DMS 273 (cell line): Measurements from ENCODE around the gene ERBB2.
"Not testable (repeated sequence)": the region's sequence is repeated elsewhere in the genome, so short reads cannot be mapped to it uniquely, and the experiment has no call there.

Experiments
- DNase-seq: peaks from one replicate; lab custom pipeline; 2025; ENCODE audit not compliant: unreplicated experiment; lab: John Stamatoyannopoulos, UW

The ERBB2 gene

GRCh38 chr17:39742856-39743436, 43.1 kb downstream of the ERBB2 start:
- no peak for DNase-seq

- DNase-seq = no peak
Observed at GRCh38 chr17:39744075-39744835, 44.4 kb downstream of the ERBB2 start.

DNA sequence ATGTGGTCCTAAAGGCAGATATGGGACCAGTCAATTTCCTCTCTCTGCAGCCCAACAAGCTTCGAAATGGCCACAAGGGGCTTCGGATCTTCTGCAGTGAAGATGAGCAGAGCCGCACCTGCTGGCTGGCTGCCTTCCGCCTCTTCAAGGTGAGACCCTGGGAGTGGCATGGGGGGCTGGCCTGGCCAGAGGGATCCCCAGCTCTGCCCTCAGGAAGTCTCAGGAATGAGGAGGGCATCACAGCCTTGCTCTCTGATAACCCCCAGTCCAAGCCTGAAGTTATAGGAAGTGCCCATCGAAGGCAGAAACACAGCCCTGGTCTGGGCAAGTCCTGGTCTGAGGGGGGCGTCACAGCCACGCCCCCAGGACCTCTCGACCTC, 45.0 kb downstream of the ERBB2 start:
- no peak for DNase-seq

DNA sequence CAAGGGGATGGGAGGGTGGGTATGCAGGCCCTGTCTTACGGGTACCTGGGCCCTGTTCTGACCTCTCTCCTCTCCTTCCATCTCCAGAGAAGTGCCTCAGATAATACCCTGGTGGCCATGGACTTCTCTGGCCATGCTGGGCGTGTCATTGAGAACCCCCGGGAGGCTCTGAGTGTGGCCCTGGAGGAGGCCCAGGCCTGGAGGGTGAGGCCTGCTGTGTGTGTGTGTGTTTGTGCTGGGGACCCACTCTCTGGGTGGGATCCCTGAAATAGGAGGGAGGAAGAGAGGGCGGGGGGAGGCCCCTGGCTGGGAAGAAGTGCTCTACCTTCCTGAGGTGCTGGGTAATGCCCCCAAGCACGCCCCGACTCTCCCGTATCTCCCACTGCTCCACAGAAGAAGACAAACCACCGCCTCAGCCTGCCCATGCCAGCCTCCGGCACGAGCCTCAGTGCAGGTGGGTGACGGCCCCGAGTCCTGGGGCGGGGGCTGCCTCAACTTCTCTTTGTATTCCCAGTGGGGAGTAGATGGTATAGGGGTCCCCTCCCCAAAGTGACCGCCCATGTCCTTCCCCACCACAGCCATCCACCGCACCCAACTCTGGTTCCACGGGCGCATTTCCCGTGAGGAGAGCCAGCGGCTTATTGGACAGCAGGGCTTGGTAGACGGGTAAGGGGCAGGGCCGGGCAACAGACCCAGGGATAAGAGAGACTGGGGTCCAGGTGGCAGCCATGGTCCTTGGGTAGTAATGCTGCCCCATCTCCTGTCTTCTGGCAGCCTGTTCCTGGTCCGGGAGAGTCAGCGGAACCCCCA, 45.7 kb downstream of the ERBB2 start:
- DNase-seq = no peak

DNA sequence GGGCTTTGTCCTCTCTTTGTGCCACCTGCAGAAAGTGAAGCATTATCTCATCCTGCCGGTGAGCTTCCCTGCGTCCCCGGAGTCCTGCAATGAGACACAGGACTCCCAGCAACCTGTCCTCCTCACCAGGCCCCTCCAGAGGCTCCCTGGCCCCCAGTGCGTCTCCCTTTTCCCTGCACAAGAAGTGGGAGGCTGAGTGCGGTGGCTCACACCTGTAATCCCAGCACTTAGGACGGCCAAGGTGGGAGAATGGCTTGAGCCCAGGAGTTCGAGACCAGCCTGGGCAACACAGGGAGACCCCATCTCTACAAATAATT, 46.2 kb downstream of the ERBB2 start:
- DNase-seq = no peak

- no peak for DNase-seq
Observed at GRCh38 chr17:39747745-39748144, 47.9 kb downstream of the ERBB2 start.

DNA sequence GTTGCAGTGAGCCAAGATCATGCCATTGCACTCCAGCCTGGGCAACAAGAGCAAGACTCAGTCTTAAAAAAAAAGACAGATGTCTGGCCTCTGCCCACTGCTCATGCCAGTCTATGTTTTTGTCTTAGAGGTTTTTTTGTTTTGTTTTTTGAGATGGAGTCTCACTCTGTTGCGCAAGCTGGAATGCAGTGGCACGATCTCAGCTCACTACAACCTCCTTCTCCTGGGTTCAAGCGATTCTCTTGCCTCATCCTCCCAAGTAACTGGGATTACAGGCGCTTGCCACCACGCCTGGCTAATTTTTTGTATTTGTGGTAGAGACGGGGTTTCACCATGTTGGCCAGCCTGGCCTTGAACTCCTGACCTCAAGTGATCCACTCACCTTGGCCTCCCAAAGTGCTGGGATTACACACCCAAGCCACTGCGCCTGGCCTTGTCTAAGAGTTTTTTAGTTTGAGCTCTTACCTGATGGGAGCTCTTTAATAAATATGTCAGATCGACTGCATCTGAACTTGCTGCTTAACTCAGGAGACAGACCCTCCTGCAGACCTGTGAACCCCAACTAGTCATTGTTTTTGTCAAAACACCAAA, 48.7 kb downstream of the ERBB2 start:
- not testable (repeated sequence) for DNase-seq

GRCh38 chr17:39750131-39751015, 50.5 kb downstream of the ERBB2 start:
- DNase-seq = peak; percentile 67

DNA sequence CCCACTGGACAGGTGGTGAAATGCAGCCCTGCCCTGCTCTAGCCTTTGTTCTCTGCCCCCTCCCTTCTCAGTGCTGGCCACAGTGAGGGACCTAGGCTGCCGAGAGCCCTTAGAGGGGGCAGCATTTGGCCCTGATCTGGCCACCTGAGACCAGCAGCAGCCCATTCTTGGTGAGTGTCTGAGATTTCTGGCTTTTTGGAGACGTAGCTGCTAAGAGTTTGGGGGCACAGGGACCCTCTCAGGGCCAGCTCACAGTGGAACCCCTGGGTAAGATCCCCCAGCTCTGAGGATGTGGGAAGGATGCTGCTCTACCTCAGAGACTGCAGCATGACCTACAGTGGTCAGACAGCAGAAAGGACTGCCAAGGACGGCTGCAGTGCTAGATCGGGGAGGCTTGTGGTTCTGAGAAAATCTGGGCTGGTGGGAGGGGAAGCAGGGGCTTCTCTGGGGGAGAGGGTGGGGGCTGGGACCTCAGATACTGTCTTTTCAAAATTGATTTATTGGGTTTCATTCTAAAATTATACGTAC, 51.2 kb downstream of the ERBB2 start:
- no peak for DNase-seq

GRCh38 chr17:39751637-39752036, 51.8 kb downstream of the ERBB2 start:
- no peak for DNase-seq

DNA sequence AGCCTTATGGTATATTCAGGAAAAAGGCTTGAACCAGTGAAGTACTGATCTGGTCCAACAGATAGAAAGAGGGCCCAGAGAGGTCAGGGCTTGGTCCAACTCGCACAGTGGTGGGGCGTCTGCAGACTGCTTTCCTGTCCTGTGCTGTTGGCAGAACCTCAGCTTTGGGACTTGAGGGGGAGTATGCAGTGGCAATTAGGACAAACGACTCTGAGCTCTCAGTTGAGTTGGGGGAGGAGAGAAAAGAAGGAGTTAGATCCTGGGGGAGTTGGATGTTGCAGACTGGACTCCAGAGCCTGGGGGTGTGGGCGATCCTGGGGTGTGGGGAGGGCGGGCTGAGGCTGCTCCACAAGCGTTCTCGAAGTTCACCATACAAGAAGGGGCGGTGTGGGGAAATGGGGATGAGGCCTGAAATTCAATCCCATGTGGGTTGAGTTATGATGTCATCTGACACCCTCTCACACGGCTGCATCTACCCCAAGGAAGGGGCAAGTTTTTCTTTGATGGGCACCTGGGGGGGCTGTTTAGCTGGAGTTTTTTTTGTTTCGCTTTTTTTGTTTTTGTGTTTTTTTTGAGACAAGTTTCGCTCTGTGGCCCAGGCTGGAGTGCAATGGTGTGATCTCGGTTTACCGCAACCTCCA, 52.5 kb downstream of the ERBB2 start:
- no peak for DNase-seq

- DNase-seq = peak; percentile 69
Observed at GRCh38 chr17:39753514-39754160, 53.8 kb downstream of the ERBB2 start.

- DNase-seq = peak; percentile 94
Observed at GRCh38 chr17:39754161-39754957, 54.5 kb downstream of the ERBB2 start.

DNA sequence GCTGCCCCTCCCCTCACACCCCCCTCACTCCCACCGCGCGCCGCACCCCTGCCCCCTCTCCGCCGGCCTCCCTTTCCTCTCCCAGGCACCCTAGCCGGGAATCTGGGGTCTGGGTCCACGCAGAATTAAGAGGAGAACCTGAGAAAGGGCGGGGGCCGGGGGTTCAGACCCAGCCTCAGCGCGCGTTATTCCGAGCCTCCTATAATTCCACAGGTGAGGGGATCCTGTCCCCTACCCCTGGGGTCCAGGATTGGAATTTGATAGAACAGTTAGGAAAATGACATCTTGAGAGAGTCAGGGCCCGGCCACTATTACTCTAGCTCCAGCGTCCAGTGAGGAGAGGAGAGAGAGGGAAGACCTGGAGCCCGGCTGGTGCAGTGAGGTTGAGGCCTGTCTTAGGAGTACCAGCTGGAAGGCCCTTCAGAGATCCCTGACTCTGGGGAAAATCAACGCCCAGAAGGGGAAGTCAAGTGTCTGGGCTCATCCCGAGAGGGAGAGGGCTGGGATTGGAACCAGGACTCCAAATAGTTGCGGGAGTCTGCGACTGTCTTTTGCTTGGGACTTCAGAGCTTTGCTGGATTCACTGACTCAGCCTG, 55.2 kb downstream of the ERBB2 start:
- no peak for DNase-seq

DNA sequence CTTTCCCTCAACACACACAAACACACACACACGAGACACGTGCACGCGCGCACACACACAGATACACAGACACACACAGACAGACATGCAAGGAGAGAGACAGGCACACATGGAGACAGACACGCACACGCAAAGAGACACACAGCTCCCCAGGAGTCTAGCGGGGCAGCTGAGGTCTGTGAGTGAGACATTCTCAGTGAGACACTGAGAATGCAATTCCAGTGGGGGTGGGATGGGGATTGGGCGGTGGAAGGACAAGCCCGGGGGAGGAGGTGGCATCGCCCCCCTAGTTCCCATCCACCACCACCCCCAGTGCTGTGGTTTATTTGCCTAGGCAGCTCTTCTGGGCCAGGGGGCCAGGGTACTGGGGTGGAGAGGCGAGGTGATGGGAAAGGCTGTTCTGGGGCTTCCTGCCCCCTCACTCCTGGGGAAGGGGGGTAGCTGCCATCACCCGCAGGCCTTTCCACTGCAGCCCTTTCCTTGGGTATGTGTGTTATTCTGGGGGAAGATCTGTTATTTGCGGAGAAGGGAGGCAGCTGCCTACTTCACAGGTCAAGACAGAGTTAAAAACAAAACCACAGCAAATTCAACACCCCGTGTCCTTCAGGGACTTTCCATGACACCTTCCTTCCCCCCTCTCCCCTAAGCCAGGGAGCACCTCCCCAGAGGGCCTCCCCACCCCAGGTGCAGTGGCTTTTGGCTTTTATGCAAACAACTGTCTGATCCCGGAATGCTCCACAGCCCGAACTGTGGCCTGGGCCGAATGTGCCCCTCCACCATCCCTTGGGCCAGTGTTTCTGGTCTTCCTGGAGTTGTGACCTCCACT, 55.9 kb downstream of the ERBB2 start:
- DNase-seq = no peak

DNA sequence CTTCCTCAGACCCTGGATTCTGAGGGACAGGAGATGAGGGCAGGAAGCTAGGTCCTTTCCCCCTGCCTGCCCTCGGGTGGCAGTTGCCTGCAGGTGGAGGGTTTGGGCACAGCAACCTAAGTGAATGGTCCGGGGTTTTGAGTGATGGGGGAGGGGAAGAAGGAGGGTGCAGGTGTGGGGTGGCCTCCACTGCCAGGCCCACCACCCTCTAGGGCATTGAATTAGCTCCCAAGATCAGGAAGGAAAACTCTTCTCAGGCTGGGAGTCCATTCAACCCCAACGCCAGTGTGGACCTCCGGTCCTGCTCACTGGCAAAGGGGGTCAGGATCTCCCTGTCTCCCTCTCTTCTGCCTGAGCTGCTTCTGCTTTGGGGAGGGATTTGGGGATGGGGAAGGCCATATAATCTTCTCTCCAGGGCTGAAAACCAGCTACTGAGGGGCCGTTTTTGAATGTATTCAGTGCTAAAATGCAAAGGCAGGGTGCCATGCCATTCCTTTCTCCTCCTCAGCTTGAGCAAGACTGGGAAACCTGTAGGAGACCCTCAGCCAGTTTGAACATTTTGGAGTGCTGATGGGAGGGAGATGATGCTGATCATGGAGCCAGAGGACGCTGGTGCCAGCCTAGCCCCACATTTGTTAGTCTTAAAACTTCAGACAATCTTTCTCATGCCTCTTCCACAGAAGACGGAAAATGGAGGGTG, 56.7 kb downstream of the ERBB2 start:
- no peak for DNase-seq

DNA sequence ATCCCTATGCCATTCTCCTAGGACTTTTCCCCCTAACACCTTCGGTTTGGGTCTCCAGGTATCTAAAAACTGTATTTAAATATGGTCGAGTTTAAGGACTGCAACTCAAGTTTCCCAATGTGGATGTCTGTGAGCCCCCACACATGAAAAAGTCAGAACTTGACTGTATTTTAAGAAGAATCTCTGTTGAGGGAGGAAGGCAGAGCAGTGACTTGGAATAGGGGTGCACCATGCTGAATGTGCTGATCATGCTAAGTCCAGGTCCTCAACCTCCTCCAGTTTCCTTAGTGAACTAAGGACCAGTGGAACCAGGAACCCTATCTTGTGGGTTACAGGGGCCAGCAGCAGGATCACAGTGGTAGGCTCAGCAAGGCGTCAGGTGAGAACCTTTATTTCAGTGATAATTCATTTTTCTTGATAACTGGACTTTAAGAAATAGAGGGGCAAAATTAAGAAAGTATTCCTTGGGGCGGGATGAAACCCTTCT, 57.4 kb downstream of the ERBB2 start:
- DNase-seq = no peak
